Activated CD8-positive, alpha-beta memory T cell treated with anti-CD3 and anti-CD28 coated beads, Interleukin-2, amount 50 U/mL, for 48 hours (primary cell): Measurements from ENCODE around the gene HSCB.
"Not testable (repeated sequence)": the region's sequence is repeated elsewhere in the genome, so short reads cannot be mapped to it uniquely, and the experiment has no call there.

Source experiments
- DNase-seq: peaks from one replicate; pipeline ENCODE4 v3.0.0-alpha.2; 2020

The HSCB gene

DNA sequence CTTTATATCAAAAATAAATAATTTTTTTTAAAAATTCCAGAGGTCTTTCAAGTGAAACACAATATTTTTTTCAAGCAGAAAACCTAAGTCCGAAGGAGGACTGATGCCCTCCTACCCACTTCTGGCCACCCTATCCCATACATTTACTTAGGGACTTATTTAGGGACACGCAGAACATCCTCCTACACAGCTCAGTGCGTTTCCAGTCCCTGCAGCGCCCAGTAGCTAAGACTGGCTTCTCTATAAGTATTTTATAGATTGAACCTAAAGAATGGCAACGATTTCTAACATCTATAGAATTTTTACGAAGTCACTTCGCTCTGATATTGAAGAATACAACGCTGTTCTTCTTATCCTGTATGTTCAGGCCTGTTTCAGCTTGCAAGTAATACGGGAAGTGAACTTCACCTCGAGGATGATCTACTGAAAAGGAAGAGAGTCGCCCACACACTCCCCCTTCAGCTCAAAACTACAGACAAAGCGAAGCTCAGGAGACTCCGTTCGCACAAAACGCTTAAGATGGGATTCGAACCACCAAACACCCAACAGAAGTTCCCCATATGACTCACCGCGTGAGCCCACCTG lies 547 bp upstream of the HSCB start:
- DNase-seq, result no peak

DNA sequence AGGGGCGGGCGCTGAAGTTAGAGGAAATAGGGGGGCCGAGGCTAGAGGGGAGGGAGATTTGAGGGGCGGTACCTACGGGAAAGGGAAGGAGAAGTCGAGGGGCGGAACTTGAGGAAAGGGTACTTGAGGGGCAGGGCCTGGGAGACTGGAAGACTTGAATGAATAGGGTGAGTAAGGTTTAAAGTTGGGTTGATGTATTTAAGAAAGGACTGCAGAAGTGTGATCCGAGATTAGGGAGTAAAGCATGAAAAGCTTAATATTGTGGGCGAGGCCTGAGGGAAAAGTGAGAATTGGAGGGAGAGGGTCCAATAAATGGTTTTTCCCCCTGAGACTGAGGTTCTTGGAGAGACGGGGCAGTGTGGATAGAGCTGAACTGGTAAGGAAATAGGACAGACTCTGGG lies 723 bp downstream of the HSCB start:
- no peak for DNase-seq

DNA sequence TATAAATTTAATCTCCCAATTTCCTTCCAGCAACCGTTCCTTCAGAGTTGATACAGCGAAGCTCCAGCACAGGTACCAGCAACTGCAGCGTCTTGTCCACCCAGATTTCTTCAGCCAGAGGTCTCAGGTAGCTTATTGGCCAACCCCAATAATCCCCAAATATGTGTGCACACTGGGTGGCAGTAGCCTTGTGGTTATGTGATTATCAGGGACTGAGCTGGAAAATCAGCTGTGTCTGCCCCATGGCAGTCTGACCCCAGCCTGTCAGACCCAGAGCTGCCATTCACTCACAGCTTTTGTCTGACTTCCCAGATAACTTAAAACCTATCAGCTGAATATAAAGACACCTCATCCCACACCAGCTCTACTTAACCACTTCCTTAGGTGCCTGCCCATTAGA lies 2.0 kb downstream of the HSCB start:
- DNase-seq, result no peak

DNA sequence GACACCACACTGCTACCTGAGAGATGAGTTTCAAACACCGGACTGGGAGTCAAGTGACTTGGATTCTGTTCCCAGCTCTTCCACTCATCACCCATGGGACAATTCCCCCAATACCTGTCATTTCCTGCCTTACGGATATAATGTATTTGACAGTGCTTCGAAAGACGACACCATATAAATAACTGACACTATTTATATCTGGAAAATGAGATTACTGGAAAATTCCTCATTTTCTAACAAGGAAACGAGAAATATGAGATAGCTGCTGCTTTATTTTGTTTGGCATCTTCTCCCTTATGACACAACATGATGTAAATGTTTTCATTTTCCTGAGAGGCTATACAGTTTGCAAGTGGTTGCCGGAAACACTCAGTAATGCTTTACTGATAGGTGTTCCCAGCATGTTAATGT lies 8.6 kb downstream of the HSCB start:
- no peak for DNase-seq

DNA sequence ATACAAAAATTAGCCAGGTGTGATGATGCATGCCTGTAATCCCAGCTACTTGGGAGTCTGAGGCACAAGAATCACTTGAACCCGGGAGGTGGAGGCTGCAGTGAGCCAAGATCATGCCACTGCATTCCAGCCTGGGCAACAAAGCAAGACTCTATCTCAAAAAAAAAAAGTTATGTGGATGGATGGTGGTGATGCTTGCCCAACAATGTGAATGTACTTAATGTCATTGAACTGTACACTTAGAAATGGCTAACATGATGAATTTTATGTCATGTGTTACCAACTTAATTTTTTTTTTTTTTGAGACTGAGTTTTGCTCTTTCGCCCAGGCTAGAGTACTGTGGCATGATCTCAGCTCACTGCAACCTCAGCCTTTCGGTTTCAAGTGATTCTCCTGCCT lies 12.7 kb downstream of the HSCB start:
- DNase-seq, result not testable (repeated sequence)

DNA sequence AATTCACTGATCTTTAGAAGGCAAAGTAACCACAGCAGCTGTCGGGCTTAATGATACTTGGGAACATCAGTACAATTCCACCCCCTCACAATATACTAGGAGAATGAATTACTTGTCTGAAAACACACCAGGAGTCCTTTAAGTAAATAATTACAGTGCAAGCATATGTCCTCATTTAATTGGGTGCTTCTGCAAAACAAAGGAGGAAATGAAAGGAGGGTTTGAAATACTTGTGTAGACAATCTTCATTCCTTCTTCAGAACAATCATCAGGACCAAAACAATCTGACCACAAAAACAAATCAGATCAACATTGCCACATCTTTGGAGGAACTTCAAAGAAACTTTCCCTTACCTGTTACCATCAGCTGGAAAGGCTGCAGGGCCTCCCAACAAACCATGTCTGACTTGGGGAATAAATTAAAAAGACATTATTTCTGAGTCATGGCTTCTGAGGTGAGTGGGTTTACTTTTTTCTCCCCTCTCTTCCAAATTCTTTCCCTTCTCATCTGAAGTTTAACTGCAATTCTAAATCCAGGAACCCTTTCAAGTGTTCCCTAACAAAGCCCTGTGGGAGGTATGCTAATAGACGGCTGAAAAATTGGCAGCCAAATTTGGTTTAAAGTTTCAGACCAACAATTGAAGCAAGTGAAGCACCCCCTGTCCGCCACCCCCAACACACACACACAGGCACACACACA lies 18.2 kb downstream of the HSCB start:
- DNase-seq, result no peak

DNA sequence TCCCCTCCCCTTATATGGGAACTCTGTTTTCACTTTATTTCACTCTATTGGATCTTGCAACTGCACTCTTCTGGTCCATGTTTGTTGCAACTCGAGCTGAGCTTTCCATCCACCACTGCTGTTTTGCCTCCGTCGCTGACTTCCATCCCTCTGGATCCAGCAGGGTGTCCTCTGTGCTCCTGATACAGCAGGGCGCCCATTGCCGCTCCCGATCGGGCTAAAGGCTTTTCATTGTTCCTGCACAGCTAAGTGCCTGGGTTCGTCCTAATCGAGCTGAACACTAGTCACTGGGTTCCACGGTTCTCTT lies 19.6 kb downstream of the HSCB start:
- no peak for DNase-seq

DNA sequence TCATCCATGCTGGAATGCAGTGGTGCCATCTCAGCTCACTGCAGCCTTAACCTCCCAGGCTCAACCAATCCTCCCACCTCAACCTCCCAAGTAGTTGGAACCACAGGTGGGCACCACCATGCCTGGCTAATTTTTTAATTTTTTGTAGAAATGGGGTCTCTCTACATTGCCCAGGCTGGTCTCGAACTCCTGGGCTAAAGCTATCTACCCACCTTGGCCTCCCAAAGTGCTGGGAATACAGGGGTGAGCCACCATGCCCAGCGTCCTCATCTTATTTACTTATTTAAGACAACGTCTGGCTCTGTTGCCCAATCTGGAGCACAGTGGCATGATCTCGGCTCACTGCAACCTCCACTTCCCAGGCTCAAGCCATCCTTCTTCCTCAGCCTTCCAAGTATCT lies 20.2 kb downstream of the HSCB start:
- not testable (repeated sequence) for DNase-seq

DNA sequence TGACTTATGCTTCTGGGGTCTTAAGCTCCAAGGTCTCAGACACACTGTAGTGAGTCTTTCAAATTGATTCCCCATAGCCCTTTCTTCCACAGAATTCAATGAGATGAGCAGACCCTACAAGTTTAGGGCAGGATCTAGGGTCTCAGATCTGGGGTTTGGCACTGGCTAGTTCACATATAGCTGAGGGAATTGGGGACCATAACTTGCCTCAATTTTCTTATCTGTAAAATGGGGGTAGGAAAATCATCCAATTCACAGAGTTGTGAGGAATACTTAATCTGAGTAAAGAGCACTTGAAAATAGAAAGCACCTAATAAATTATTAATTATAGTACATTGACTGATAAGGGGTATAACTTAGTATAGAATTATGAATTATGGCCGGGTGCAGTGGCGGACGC lies 24.8 kb downstream of the HSCB start:
- no peak for DNase-seq

DNA sequence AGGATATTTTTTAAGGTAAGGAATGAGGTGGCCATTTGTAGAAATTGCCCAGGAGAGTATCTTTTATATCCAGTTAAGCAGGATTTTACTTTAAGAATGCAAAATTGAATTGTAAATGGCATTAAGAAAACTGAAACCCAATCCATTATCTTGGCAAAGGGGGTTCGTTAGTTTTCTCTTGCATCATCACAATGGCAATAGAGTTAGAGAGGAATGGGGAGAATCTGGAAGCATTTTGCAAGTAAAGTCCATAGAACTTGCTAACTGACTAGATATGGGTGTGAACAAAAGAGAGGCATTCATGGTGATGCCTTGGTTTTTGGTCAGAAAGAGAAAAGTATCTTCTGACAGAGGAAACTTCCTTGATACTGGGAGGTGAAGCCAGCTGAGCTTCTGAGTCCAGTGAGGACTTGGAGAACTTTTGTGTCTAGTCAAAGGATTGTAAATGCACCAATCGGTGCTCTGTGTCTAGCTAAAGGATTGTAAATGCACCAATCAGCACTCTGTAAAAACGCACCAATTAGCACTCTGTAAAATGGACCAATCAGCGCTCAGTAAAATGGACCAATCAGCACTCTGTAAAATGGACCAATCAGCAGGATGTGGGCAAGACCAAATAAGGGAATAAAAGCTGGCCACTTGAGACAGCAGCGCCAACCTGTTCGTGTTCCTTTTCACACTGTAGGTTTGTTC lies 27.0 kb downstream of the HSCB start:
- no peak for DNase-seq

DNA sequence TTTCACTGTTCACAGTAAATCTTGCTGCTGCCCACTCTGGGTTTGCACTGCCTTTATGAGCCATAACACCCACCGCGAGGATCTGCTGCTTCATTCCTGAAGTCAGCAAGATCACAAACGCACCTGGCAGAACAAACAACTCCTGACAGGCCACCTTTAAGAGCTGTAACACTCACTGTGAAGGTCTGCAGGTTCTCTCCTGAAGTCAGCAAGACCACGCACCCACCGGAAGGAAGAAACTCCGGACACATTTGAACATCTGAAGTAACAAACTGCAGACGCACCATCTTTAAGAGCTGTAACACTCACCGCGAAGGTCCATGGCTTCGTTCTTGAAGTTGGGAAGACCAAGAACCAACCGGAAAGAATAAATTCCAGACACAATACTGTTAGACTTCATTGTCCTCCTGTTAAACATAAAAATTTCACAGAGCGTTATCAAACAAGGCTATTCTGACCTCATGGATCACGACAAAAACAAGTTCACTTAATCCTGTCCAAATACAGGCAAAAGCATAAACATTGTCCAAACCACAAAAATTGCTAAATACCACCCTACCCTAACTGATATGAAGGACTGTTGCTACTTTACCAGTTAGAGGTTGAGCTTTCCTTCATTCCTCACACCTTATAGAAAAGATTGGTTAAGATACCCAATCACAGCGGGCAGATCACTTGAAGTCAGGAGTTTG lies 27.7 kb downstream of the HSCB start:
- DNase-seq, result no peak

DNA sequence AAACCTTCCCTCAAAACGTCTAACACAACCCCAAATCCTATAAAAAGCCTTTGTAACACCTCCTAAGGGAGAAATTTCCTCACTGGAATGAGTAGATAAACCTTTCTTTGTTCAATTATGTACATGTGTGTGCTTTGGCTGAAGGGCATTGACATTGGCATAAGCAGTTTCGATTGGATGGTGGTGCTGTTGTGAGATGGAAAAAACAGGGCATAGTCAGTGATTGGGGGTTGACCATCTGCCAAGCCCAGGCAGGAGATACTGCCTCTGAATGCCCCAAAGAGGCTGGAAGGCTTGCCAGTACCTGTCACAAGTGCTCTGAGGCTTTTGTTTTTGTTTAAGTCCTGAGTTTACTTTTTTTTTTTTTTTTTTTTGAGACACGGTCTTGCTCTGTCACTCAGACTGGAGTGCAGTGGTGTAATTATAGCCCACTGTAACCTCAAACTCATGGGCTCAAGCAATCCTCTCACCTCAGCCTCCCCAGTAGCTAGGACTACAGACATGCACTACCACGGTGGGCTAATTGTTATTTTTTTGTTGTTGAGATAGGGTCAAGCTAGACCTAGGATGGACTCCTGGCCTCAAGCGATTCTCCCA lies 29.5 kb downstream of the HSCB start:
- DNase-seq, result no peak

DNA sequence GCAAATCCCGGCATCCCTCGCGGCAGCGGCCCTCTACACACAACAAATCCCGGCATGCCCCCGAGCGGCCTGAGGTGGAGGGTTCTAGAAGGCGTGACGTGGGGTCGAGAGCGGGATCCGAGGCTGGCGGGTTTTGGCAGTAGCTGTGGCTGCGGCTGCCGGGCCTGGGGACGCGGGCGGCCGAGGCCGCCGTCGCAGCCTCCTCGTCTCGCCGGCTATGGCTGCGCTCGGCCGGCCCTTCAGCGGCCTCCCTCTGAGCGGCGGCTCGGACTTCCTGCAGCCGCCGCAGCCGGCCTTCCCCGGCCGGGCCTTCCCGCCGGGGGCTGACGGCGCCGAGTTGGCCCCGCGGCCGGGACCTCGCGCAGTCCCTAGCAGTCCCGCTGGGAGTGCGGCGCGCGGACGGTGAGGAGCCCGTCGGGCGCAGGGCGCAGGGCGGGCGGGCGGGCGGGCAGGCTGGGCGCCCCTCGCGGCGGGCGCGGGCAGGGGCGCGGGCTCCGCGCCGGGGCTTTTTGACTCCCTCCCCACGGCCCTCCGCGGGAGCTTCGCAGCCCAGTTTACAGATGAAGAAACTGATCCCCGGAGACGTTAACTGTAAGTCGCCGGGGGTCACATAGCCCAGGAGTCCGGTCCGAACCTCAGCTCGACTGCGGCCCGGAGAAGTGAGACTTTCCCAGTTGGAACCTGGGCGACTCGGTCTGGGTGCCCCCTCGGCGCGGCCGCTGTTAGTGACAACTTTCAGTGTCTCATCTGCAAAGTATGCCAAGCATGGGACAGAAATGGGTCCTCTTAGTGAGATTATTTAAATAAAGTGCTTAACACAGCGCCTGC lies 31.0 kb downstream of the HSCB start, which contains the start of gene CCDC117:
TSS of gene CCDC117 (plus strand) at position 63 of the 828 bp plus-strand sequence. CDS start at position 218, 155 bp downstream.
- peak; percentile 93 for DNase-seq

DNA sequence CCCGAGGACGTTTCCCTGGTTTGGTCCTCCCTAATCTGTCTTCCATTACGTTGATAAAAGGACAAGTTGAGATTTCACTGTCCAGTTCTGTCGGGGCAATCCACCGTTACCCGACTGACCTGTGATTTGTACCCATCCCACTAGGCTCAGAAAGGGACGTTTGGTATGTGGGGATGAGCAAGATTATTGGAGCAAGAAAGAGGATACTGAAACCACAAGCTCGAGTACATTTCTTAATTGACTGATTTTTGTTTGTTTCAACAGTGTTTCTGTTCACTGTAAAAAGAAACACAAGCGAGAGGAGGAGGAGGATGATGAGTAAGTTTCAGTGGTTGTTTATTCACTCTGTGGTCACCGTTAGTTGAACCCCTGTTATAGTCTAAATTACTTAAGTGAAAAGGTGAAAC lies 31.6 kb downstream of the HSCB start:
- DNase-seq, result no peak

DNA sequence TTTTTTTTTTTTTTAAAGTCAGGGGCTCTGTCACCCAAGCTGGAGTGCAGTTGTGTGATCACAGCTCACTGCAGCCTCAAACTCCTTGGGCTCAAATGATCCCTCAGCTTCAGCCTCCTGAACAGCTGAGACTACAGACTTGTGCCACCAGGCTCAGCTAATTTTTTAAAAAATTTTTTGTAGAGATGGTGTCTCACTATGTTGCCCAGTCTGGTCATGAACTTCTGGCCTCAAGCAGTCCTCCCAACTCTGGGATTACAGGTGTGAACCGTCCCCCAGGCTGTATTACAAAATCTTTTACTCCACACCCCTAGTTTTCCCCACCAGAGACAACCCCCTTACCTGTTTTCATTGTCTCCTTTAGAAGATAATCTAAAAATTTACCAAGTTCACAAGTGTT lies 32.5 kb downstream of the HSCB start:
- no peak for DNase-seq

DNA sequence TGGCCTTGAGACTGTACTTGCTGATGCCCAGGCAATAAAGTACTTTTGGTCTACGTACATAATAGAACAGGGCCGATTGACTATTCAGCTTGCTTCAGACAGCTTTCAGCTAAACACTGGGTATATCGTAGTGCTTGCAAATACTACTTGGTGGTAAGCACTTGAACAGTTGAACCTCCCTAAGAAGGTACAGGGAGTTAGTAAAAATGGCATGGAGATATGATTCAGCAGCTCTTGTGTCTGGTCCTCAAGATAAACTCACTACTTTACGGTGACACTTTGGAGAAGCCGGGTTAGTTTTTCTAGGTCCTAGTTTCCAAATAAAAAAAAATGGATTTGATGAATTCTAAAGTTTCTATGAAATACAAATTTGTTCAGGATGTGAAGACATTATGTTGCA lies 38.0 kb downstream of the HSCB start:
- DNase-seq, result no peak

DNA sequence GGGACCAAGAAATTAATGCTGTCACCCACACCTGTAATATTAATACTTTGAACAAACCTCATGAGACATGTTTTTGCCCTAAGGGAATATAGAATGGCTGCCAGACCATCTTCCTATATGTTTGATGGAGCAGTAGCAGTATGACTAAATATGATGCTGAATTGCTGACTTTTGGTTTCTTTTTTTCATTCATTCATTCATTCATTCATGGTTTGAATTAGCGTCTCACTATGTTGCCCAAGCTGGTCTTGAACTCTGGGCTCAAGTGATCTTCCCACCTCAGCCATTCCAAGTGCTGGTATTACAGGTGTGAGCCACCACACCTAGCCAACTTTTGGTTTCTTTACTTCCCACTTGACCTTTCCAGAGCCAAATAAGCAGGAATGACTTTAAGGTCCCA lies 38.5 kb downstream of the HSCB start:
- no peak for DNase-seq

DNA sequence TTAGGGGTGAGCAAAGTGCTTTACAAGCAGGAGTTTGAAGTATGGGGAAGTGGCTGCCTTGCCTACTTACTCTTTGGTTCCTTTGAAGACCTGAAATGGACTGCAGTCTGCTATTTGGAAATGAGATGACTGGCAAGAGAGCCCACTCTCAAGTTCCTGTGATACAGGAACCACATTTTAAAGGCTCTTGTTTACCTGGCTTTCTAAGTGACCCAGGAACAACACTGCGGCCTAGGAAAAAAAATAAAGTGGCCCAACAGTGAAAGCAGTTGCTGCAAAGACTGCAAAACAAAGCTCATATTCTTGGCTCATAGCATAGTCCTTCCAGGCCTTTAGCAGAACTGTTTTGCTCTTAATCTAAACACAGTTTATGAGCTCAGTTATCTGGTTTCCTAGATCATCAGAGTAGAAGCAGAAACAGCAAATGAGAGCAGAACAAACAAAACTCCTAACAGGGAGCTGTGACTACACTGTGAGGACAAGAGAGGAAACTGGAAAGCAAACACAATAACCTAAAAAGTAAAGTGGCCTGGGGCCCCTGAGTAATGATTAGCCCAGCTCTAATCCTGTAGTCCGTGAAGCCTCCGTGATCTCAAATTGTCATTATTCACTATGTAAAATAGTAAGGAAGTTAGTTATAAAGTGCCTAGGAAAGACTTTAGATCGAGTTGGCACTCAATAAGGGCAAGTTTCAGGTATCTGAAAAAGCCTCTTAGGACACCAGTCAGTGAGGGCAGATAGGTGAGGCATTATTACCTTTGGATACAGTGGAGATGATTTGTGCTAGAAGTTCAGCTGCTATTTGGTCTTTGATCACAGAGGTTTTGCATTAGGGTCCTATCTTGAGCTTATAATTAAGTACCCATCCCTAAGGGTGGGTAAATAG lies 42.2 kb downstream of the HSCB start:
- DNase-seq, result no peak

DNA sequence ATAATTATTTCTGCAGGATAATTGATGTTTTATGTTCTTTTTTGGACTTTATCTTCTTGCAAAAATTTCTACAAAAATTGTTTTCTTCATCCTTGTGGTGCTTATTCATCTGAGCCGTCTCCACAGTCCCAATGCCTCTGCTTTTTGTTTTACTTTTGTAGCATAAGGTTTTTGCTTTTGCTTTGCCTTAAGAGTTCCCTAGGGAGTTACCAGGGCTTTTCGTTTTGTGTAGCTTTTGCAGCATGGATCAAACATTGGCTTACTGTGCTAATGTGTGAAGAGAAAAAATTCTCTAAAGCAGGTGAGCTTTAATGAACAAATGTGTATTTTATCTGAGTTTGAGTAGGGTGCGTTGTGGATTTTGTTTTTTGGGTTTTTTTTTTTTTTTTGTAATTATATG lies 46.8 kb downstream of the HSCB start:
- DNase-seq, result no peak

DNA sequence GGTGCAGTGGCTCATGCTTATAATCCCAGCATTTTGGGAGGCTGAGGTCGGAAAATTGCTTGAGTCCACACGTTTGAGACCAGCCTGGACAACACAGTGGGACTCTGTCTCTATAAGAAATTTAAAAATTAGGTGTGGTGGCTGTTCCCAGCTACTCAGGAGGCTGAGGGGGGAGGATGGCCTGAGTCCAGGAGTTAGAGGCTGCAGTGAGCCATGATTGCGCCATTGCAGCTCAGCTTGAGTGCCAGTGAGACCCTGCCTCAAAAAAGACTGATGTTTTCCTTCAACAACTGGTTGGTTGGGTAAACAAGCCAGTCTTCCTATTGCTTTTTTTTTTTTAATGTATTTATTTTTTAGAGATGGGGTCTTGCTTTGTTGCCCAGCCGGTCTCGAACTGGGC lies 49.3 kb downstream of the HSCB start:
- no peak for DNase-seq

DNA sequence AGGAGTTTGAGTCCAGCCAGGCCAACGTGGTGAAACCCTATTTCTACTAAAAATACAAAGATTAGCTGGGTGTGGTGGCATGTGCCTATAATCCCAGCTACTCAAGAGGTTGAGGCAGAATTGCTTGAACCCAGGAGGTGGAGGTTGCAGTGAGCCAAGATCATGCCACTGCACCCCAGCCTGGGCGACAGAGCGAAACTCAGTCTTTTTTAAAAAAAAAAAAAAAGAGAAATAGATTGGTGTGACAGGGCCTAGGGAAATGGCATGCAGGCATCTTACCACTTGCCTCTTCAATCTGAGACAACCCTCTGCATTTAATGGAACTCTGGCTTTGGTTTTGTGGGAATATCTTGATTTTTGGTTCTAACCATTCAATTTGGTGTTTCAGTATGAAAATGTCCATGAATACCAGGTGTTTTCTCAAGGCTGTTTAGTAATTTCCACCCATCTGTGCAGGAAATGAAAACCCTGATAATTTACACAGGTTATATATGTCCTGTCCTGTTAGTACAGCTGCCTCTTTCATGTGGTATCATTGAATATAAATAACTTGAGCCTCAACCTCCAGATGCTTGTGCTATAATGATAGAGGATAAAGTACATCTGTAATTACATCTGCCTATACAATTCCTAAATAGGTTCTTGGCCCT lies 50.1 kb downstream of the HSCB start:
- no peak for DNase-seq
